Activated T-helper 1 cell treated with anti-CD3 and anti-CD28 coated beads, Interleukin-12 subunit alpha, Interleukin-12 subunit beta, Interleukin-2, Interleukin-4 antibody, amounts not matched to agents 30 ng/mL and 10 ng/mL and 1 ng/mL, durations not matched to agents 14 hours and 24 hours and 36 hours (primary cell): ENCODE results near the gene NRF1. TPM values are rescaled to one million over a fixed set of nuclear protein-coding genes. Genes with fewer than 3 reads are reported as not detected.
"Not testable (repeated sequence)": the region's sequence is repeated elsewhere in the genome, so short reads cannot be mapped to it uniquely, and the experiment has no call there.

ENCODE experiments used
- DNase-seq: peaks from one replicate; pipeline ENCODE4 v3.0.0; 2021; ENCODE audit warnings: low spot score
- H3K27ac Mint-ChIP-seq: one replicate; pipeline ENCODE4 v1.8.0; 2021; ENCODE audit warnings: mild to moderate bottlenecking, mixed read lengths
- H3K27me3 Mint-ChIP-seq: one replicate; pipeline ENCODE4 v1.8.0; 2022; ENCODE audit warnings: mild to moderate bottlenecking, moderate library complexity, mixed read lengths; ENCODE audit not compliant: insufficient read depth
- H3K36me3 Mint-ChIP-seq: one replicate; pipeline ENCODE4 v1.8.0; 2021; ENCODE audit warnings: low read depth, mixed read lengths
- H3K4me1 Mint-ChIP-seq: one replicate; pipeline ENCODE4 v1.8.0; 2021; ENCODE audit warnings: low read depth, mixed read lengths
- H3K4me3 Mint-ChIP-seq: one replicate; pipeline ENCODE4 v1.8.0; 2021; ENCODE audit warnings: mild to moderate bottlenecking, moderate library complexity, mixed read lengths
- H3K9me3 Mint-ChIP-seq: one replicate; pipeline ENCODE4 v1.8.0; 2021; ENCODE audit warnings: mixed read lengths
- intact Hi-C: fragments of 100-400 bp; cut with micrococcal nuclease; formaldehyde crosslinking; loops from one replicate; pipeline ENCODE4 v1.15.1; 2024
- total RNA-seq: library from RNA; stranded (reverse); gene quantifications from 2 replicates; pipeline ENCODE4 v1.2.3, GENCODE V29; 2022

NRF1 gene
- total RNA-seq: 22.8 and 25.9 TPM in 2 replicates

DNA sequence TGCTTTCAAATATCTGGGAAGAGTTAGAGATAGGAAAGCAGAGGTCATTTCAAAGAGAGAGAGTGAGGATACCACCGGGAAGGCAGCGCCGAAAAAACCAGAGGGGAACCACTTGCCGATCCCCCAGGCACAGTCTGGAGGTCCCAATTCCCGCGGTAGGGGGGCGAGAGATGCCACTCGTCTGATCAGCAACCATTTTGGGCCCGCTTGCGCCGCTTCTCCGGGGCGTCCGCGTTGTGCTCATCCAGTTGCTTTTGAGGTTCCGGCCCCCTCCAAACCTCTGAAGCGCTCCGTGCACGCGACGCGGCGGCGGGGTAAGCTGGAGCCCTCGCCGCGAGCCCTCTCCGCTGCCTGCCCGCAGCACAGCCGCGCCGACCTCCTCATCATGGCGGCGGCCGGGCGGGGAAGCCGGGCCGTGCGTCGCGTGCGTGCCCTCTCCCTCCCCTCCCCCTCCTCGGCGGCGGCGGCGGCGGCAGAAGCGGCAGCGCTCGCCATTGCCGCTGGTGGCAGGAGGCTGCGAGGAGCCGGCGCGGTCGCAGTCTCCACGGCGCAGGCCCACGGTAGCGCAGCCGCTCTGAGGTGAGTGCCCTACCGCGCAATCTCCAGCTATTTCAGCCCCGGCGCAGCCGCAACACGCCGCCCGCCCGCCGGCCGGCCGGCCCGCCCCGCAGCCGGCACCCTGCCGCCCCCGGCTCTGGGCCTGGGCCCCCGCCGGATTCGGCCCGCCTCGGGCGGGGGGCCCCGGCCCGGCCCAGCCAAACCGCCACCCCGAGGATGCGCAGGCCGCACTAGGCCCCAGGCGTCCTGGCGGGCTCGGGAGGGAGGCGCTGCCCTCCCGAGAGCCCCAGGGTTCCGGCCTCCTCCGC lies at the start of gene NRF1:
Gene NRF1, plus strand, starts transcription at position 475 of the 866 bp plus-strand sequence. CDS start 45,632 bp downstream, outside the sequence.
- intact Hi-C loops: loop anchor here (1.0 to 5.0 kb wide), 12 partner anchors 24 to 1716 kb away; partner anchors contain the start of genes MKLN1, SMKR1 and TNPO3
- peak; percentile 89 for DNase-seq
- peaks cover 48% of the 10 kb centered on the region for H3K4me1 Mint-ChIP-seq
- peak within 1 kb of the TSS; percentile 99 for H3K27ac Mint-ChIP-seq
- H3K27me3 Mint-ChIP-seq: no peaks in the 10 kb centered on the region
- peak within 1 kb of the TSS; percentile 98 for H3K4me3 Mint-ChIP-seq
- H3K9me3 Mint-ChIP-seq: no peaks in the 10 kb centered on the region
- H3K36me3 Mint-ChIP-seq: peaks cover 31% of the 10 kb centered on the region

DNA sequence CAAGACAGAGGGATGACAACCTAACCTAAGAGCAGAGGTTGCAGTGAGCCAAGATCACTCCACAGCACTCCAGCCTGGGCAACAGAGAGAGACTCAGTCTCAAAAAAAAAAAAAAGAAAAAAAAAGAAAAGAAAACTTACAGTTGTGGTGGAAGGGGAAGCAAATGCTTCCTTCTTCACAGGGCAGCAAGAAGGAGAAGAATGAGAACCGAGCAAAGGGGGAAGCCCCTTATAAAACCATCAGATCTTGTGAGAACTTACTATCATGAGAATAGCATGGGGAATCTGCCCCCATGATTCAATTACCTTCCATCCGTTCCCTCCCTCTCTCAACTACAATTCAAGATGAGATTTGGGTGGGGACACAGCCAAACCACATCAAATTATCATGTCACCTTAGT lies 45.2 kb upstream of the NRF1 start:
- H3K36me3 Mint-ChIP-seq, H3K4me1 Mint-ChIP-seq, H3K27ac Mint-ChIP-seq, intact Hi-C loops, H3K9me3 Mint-ChIP-seq, H3K4me3 Mint-ChIP-seq, DNase-seq: not testable (repeated sequence)
- H3K27me3 Mint-ChIP-seq: peaks cover 26% of the 10 kb centered on the region

DNA sequence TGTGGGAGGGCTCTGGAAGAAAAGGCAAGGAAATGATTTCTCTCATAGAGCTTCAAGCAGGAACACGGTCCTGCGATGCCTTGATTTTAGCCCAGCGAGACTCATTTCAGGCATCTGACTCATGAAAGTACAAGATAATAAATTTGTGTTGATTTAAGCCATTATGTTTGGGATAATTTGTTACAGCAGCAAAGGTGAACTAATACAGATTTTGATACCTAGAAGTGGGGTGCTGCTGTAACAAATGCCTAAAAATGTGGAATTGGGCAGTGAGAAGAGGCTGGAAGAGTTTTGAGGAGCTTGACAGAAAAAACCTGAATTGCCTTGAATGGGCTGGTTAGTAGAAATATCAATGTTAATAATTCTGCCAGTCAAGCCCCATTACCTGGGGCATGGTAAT lies 44.1 kb upstream of the NRF1 start:
- intact Hi-C loops: no loop called here
- Mint-ChIP-seq H3K4me1 (no peaks in the 10 kb centered on the region), H3K4me3 (no peak overlapping the region), H3K27me3 (peaks cover 21% of the 10 kb centered on the region), H3K9me3 (no peaks in the 10 kb centered on the region), H3K36me3 (no peaks in the 10 kb centered on the region), H3K27ac (no peak overlapping the region)
- no peak for DNase-seq

DNA sequence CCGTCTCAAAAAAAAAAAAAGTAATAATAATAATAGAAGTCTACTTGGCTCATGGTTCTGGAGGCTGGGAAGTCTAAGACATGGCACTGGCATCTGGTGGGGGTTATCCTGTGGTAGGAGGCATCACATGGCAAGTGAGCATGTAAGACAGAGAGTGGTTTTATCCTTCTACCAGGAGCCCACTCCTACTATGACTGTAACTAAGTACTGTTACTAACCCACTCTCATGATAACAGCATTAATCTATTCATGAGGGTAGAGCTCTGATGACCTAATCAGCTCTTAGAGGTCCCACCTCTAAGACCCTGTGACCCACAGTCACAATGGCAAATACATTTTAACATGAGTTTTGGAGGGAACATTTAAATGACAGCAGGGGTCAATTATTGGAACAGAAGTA lies 43.3 kb upstream of the NRF1 start:
- Mint-ChIP-seq H3K27ac (no peak overlapping the region), H3K36me3 (no peaks in the 10 kb centered on the region), H3K4me1 (no peaks in the 10 kb centered on the region), H3K27me3 (peaks cover 14% of the 10 kb centered on the region), H3K9me3 (no peaks in the 10 kb centered on the region), H3K4me3 (no peak overlapping the region)
- no peak for DNase-seq
- intact Hi-C loops: no loop called here

DNA sequence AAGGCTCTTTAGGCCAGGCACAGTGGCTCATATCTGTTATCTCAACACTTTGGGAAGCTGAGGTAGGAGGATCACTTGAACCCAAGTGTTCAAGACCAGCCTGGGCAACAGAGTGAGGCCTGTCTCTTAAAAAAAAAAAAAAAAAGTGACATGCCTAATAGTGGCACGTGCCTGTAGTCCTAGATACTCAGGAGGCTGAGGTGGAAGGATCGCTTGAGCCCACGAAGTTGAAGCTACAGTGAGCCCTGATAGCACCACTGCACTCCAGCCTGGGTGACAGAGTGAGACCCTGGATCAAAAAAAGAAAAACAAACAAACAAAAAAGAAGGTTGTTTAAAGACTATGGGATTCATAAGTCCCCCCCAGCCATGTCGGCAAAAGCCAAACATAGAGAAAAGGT lies 42.2 kb upstream of the NRF1 start:
- H3K36me3 Mint-ChIP-seq: no peaks in the 10 kb centered on the region
- no peaks in the 10 kb centered on the region for H3K4me1 Mint-ChIP-seq
- intact Hi-C loops: no loop called here
- peaks cover 9% of the 10 kb centered on the region for H3K27me3 Mint-ChIP-seq
- no peak for DNase-seq
- no peak overlapping the region for H3K27ac Mint-ChIP-seq
- no peak overlapping the region for H3K4me3 Mint-ChIP-seq
- no peaks in the 10 kb centered on the region for H3K9me3 Mint-ChIP-seq

DNA sequence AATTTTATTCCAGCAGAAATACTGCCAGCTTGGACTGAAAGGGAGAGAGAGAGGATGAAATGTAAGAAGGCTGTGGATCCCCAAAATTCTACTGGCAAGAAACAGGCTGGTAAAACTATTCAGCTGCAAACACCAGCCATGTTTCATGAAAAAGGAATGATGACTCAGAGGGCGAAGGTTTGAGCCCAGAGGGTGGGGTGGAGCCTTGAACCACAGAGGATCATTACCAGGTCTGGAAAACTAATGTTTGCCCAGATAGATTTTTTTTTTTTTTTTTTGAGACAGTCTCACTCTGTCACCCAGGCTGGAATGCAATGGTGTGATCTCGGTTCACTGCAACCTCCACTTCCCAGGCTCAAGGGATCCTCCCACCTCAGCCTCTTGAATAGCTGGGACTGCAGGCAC lies 41.7 kb upstream of the NRF1 start:
- Mint-ChIP-seq H3K27me3 (peaks cover 9% of the 10 kb centered on the region), H3K4me1 (no peaks in the 10 kb centered on the region), H3K9me3 (no peaks in the 10 kb centered on the region), H3K27ac (no peak overlapping the region), H3K36me3 (no peaks in the 10 kb centered on the region), H3K4me3 (no peak overlapping the region)
- DNase-seq: no peak
- intact Hi-C loops: no loop called here

DNA sequence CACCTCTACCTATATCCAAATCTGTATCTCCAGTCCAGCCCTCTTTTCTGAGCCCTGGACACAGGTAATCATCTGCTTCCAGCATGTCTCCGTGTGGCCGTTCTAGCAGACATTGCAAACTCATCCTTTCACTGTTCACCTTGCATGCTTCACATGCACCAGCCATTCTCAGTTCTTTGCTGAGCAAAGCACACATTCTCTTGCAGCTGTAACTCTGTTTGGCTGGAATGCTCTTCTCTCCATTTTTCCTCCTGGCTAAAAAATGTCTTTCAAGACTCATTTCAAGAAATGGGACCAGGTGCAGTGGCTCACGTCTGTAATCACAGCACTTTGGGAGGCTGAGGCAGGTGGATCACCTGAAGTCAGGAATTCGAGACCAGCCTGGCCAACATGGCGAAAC lies 40.3 kb upstream of the NRF1 start:
- Mint-ChIP-seq H3K4me1 (no peaks in the 10 kb centered on the region), H3K27me3 (peaks cover 8% of the 10 kb centered on the region), H3K4me3 (no peak overlapping the region), H3K36me3 (no peaks in the 10 kb centered on the region), H3K27ac (no peak overlapping the region), H3K9me3 (peaks cover under 1% of the 10 kb centered on the region)
- DNase-seq: no peak
- intact Hi-C loops: no loop called here

DNA sequence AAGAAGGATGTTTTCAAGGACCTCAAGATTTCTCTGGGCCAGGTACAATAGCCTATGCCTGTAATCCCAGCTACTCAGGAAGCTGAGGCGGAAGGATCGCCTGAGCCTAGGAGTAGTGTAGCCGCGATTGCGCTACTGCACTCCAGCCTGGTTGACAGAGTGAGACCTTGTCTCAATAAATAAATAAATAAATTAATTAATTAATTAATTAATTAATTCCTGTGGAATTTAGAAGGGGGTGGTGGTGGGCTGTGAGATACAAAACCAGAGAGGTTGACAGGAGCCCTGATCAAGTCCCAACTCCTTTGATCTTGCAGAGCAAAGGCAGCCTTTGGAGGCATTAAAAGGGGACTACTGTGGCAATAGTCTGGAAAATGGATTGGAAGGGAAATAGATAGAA lies 39.3 kb upstream of the NRF1 start:
- no peak for DNase-seq
- Mint-ChIP-seq H3K4me1 (no peaks in the 10 kb centered on the region), H3K27me3 (peaks cover 6% of the 10 kb centered on the region), H3K27ac (no peak overlapping the region), H3K36me3 (no peaks in the 10 kb centered on the region), H3K9me3 (peaks cover 4% of the 10 kb centered on the region), H3K4me3 (no peak overlapping the region)
- intact Hi-C loops: no loop called here

DNA sequence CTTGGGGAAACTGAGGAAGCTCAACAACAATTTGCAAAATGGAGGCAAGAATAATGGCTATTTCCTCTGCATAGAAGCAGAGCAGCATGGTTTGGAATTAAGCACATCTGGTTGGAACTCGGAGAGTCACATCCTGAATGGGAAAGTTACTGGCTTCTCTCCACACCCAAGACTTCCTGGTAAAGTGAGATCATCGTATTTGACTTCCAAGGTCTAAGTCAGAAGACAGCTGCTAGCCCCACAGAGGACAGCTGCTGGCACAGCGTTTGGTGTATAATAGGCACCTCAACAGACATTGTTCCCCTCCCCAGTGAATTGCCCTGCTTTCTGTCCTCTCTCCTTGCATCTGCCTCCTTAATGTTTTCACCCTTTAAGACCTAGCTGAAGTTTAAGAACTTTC lies 37.0 kb upstream of the NRF1 start:
- Mint-ChIP-seq H3K4me3 (no peak overlapping the region), H3K36me3 (no peaks in the 10 kb centered on the region), H3K27me3 (no peaks in the 10 kb centered on the region), H3K4me1 (no peaks in the 10 kb centered on the region), H3K27ac (no peak overlapping the region), H3K9me3 (peaks cover 16% of the 10 kb centered on the region)
- DNase-seq: no peak
- intact Hi-C loops: no loop called here

DNA sequence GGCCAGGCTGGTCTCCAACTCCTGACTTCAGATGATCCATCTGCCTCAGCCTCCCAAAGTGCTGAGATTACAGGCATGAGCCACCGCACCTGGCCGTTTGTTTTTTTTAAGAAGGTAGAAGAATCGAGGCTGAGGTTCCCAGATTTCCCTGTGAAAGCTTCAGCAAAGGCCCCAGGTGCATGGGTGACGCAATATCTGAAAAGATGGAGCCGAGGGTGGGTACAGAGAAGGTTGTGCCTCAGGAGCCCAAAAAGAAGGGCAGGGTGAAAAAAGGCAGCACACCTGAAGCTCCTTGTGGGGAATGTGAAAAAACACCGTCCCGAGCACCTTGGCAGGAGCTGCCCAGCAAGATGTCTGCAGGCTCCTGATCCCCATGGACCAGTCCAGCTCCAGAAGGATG lies 35.8 kb upstream of the NRF1 start:
- no peaks in the 10 kb centered on the region for H3K27me3 Mint-ChIP-seq
- intact Hi-C loops: no loop called here
- peaks cover 16% of the 10 kb centered on the region for H3K9me3 Mint-ChIP-seq
- no peak overlapping the region for H3K27ac Mint-ChIP-seq
- no peak overlapping the region for H3K4me3 Mint-ChIP-seq
- H3K4me1 Mint-ChIP-seq: no peaks in the 10 kb centered on the region
- no peak for DNase-seq
- no peaks in the 10 kb centered on the region for H3K36me3 Mint-ChIP-seq

DNA sequence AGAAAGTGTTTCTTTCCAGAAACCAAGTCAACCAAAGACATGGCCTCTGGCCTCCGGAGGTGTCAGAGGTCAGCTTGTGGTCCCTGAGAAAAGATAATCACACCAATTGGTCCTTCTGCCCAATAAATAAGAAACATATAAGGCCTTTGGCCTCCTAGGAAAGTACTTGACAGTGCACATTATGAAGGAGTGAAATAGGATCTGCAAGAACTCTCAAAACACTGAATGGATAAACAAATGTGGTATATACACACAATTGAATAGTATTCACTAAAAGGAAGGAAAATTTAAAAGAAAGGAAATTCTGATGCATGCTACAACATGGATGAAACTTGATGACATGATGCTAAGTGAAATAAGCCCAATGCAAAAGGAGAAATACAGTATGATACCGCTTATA lies 35.4 kb upstream of the NRF1 start:
- H3K36me3 Mint-ChIP-seq: no peaks in the 10 kb centered on the region
- H3K4me3 Mint-ChIP-seq: no peak overlapping the region
- no peak overlapping the region for H3K27ac Mint-ChIP-seq
- no peak for DNase-seq
- no peaks in the 10 kb centered on the region for H3K4me1 Mint-ChIP-seq
- peaks cover 16% of the 10 kb centered on the region for H3K9me3 Mint-ChIP-seq
- intact Hi-C loops: no loop called here
- no peaks in the 10 kb centered on the region for H3K27me3 Mint-ChIP-seq

DNA sequence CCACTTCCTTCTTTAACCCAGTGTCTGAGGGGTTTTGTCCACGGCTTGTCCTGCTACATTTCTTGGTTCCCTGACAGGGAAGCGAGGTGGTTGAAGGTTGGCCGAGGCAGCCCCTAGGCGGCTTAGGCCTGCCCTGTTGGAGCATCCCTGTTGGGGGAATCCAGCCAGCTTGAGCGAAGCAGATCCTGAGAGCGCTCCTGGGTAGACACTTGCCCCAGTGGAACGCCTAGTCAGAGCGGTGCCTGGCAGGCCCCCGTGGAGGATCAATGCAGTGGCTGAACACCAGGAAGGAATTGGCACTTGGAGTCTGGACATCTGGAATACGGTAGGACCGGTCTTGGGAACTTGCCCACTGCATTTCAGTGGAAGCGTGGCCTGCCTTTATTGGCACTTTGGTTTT lies 32.7 kb upstream of the NRF1 start:
- peaks cover 16% of the 10 kb centered on the region for H3K9me3 Mint-ChIP-seq
- H3K4me3 Mint-ChIP-seq: no peak overlapping the region
- intact Hi-C loops: no loop called here
- no peaks in the 10 kb centered on the region for H3K36me3 Mint-ChIP-seq
- no peaks in the 10 kb centered on the region for H3K4me1 Mint-ChIP-seq
- no peak overlapping the region for H3K27ac Mint-ChIP-seq
- no peak for DNase-seq
- H3K27me3 Mint-ChIP-seq: no peaks in the 10 kb centered on the region

DNA sequence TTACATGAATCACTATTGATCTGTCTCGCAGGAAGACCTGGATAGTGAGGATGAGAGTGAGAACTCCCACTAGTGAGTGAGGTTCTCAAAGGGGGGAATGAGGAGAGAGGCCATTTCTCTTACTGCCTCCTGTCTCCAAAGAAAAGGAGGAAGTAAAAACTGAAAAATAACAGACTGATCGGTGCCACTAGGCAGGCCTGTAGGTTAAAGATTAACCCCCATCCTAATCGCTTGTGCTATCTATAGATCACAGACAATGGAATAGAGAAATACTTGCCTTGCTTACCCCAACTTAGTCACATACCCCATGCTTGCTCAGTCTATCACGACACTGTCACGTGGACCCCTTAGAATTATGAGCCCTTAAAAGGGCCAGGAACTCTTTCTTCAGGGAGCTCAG lies 25.3 kb upstream of the NRF1 start:
- H3K4me3 Mint-ChIP-seq, H3K27ac Mint-ChIP-seq, intact Hi-C loops, H3K36me3 Mint-ChIP-seq, DNase-seq, H3K4me1 Mint-ChIP-seq, H3K27me3 Mint-ChIP-seq: not testable (repeated sequence)
- peaks cover 35% of the 10 kb centered on the region for H3K9me3 Mint-ChIP-seq

DNA sequence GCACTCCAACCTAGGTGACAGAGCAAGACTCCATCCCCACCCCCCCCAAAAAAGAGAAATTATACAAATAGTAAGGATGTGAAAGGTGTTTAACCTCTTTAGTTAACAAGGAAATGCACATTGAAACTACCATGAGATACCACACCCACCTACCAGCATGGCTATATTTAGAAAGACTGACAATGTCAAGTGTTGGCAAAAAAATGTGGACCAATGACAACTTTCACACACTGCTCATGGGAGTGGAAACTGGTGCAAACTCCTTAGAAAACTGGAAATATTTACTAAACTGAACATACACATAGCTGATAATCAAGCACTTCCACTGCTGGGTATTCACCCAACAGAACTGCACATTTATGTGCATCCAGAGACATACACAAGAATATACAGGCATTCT lies 23.3 kb upstream of the NRF1 start:
- no peak overlapping the region for H3K27ac Mint-ChIP-seq
- no peak overlapping the region for H3K4me3 Mint-ChIP-seq
- H3K9me3 Mint-ChIP-seq: peaks cover 35% of the 10 kb centered on the region
- DNase-seq: no peak
- H3K4me1 Mint-ChIP-seq: peaks cover 4% of the 10 kb centered on the region
- intact Hi-C loops: no loop called here
- peaks cover 3% of the 10 kb centered on the region for H3K27me3 Mint-ChIP-seq
- H3K36me3 Mint-ChIP-seq: no peaks in the 10 kb centered on the region
